HG02798 (cell line): Measurements from ENCODE around the gene OTOF.

Experiments used
- ATAC-seq: cut with Tn5 transposase; IDR thresholded peaks from one replicate; pipeline ENCODE4 v1.9.1; 2021; ENCODE audit warnings: mild to moderate bottlenecking; ENCODE audit not compliant: unreplicated experiment, poor library complexity

The OTOF gene

GRCh38 chr2:26455670-26456439 lies 22.1 kb downstream of the OTOF start:
- ATAC-seq = no peak

GRCh38 chr2:26455037-26455669 lies 22.8 kb downstream of the OTOF start:
- no peak for ATAC-seq

GRCh38 chr2:26454561-26455001 lies 23.3 kb downstream of the OTOF start:
- no peak for ATAC-seq

- ATAC-seq = no peak
Measured at GRCh38 chr2:26453421-26454329, 24.2 kb downstream of the OTOF start.

GRCh38 chr2:26451700-26452099 lies 26.2 kb downstream of the OTOF start:
- no peak for ATAC-seq

GRCh38 chr2:26450031-26450635 lies 27.8 kb downstream of the OTOF start:
- no peak for ATAC-seq

GRCh38 chr2:26449278-26450030 lies 28.5 kb downstream of the OTOF start:
- ATAC-seq = no peak

- no peak for ATAC-seq
Measured at GRCh38 chr2:26448651-26449050, 29.3 kb downstream of the OTOF start.

- no peak for ATAC-seq
Measured at GRCh38 chr2:26444236-26444635, 33.7 kb downstream of the OTOF start.

- no peak for ATAC-seq
Measured at GRCh38 chr2:26442707-26443106, 35.2 kb downstream of the OTOF start.

GRCh38 chr2:26442301-26442700 lies 35.6 kb downstream of the OTOF start:
- no peak for ATAC-seq

GRCh38 chr2:26438926-26439325 lies 39.0 kb downstream of the OTOF start:
- ATAC-seq = no peak

- ATAC-seq = no peak
Measured at GRCh38 chr2:26438526-26438925, 39.4 kb downstream of the OTOF start.

- no peak for ATAC-seq
Measured at GRCh38 chr2:26435106-26435505, 42.8 kb downstream of the OTOF start.

- ATAC-seq = no peak
Measured at GRCh38 chr2:26432859-26433258, 45.1 kb downstream of the OTOF start.

GRCh38 chr2:26432363-26432762 lies 45.6 kb downstream of the OTOF start:
- no peak for ATAC-seq

GRCh38 chr2:26430826-26431225 lies 47.1 kb downstream of the OTOF start:
- no peak for ATAC-seq

- ATAC-seq = no peak
Measured at GRCh38 chr2:26429779-26430578, 47.9 kb downstream of the OTOF start.

GRCh38 chr2:26428846-26429245 lies 49.1 kb downstream of the OTOF start:
- no peak for ATAC-seq
